GM13977 (cell line): Measurements from ENCODE around the gene MAN2B2.

Experiments used
- DNase-seq: peaks from one replicate; pipeline ENCODE4 v3.0.0; 2012; ENCODE audit warnings: low spot score
- CTCF ChIP-seq: IDR thresholded peaks from 2 replicates; pipeline ENCODE4 v1.5.1; 2012; ENCODE audit warnings: mild to moderate bottlenecking, control low read depth; ENCODE audit not compliant: insufficient read depth; ENCODE audit errors: extremely low read depth, missing control alignments
- in situ Hi-C: fragments of 300-500 bp; cut with MboI; formaldehyde crosslinking; loops from one replicate; pipeline ENCODE4 v1.12.0; 2022; ENCODE audit warnings: low sequenced_read_pairs, low pct_unique_long_range_greater_than_20kb, mixed read lengths, inconsistent platforms; ENCODE audit not compliant: unreplicated experiment

Gene MAN2B2

GRCh38 chr4:6618386-6619115 is 43.6 kb downstream of the MAN2B2 start:
- no peak for TF ChIP-seq CTCF
- no peak for DNase-seq
- in situ Hi-C loops = no loop called here

- in situ Hi-C loops = no loop called here
- TF ChIP-seq CTCF = no peak
- no peak for DNase-seq
These were observed 44.1 kb downstream of the MAN2B2 start for GRCh38 chr4:6619116-6619465.

- in situ Hi-C loops = no loop called here
- DNase-seq = no peak
- no peak for TF ChIP-seq CTCF
These were observed 44.7 kb downstream of the MAN2B2 start for GRCh38 chr4:6619466-6620255.

- no peak for DNase-seq
- no peak for TF ChIP-seq CTCF
- in situ Hi-C loops = no loop called here
These were observed 45.3 kb downstream of the MAN2B2 start for GRCh38 chr4:6620296-6620695.

- DNase-seq = no peak
- no peak for TF ChIP-seq CTCF
- in situ Hi-C loops = no loop called here
These were observed 46.0 kb downstream of the MAN2B2 start for GRCh38 chr4:6620891-6621555.

GRCh38 chr4:6621556-6621927 is 46.6 kb downstream of the MAN2B2 start:
- no peak for TF ChIP-seq CTCF
- no peak for DNase-seq
- in situ Hi-C loops = no loop called here
